Spleen (tissue), 7 donors: ENCODE results near the gene GET4.

ENCODE experiments used
- POLR2A ChIP-seq, 3 donors: fragments of 450-650 bp; IDR thresholded peaks; one replicate each; pipeline ENCODE4 v1.5.1; 2017; ENCODE audit warnings: antibody characterized with exemption in 3 of 3, mild to moderate bottlenecking in 1 of 3
- TF ChIP-seq, protein P1 (sequence below), 11 experiments: fragments of 200-600 bp in 7 of 11; fragments of 450-650 bp in 4 of 11; sonication (generic) in 4 of 11; IDR thresholded peaks in 8 of 11; conservative IDR thresholded peaks in 3 of 11; 1 replicate in 7 of 11; 2 replicates in 4 of 11; pipeline versions ENCODE4 v1.4.0 to v1.8.0; 2016 to 2021; ENCODE audit warnings: antibody characterized with exemption in 11 of 11, inconsistent platforms in 4 of 11, mild to moderate bottlenecking in 1 of 11
- donor health status: DM: no; HTN: no; CAD: no; lungs with moderate emphysema.
- donor health status: DM: no; HTN: no; CAD: no.
- donor health status: DM: no; HTN: no; CAD: no.

DNA sequence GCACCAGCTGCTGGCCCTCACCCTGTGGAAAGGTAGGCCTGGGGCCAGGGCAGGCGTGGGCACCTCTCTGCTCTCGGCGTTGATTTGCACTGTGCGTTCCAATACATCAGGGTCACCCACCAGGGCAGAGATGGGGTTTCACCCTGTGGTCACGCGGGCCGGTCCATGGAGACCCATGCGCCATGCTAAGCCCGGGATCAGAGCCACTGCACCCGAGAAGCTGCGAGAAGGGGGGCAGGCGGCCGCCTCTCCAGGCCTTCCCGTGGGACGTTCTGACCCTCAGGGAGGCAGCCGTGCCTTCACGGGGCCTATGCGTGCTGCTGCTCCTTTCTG lies 11.1 kb downstream of the GET4 start:
- no peak for TF ChIP-seq POLR2A (IDR thresholded peaks at IDR 0.05)
- TF ChIP-seq, protein P1, sequence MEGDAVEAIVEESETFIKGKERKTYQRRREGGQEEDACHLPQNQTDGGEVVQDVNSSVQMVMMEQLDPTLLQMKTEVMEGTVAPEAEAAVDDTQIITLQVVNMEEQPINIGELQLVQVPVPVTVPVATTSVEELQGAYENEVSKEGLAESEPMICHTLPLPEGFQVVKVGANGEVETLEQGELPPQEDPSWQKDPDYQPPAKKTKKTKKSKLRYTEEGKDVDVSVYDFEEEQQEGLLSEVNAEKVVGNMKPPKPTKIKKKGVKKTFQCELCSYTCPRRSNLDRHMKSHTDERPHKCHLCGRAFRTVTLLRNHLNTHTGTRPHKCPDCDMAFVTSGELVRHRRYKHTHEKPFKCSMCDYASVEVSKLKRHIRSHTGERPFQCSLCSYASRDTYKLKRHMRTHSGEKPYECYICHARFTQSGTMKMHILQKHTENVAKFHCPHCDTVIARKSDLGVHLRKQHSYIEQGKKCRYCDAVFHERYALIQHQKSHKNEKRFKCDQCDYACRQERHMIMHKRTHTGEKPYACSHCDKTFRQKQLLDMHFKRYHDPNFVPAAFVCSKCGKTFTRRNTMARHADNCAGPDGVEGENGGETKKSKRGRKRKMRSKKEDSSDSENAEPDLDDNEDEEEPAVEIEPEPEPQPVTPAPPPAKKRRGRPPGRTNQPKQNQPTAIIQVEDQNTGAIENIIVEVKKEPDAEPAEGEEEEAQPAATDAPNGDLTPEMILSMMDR (IDR thresholded peaks at IDR 0.05 in 8 of 11, conservative IDR thresholded peaks at IDR 0.05 in 3 of 11) = no peak
